ENCODE data around the gene PPOX.
A peak's percentile ranks its signal among the peaks of the same experiment; 100 is the strongest.

PPOX gene

DNA sequence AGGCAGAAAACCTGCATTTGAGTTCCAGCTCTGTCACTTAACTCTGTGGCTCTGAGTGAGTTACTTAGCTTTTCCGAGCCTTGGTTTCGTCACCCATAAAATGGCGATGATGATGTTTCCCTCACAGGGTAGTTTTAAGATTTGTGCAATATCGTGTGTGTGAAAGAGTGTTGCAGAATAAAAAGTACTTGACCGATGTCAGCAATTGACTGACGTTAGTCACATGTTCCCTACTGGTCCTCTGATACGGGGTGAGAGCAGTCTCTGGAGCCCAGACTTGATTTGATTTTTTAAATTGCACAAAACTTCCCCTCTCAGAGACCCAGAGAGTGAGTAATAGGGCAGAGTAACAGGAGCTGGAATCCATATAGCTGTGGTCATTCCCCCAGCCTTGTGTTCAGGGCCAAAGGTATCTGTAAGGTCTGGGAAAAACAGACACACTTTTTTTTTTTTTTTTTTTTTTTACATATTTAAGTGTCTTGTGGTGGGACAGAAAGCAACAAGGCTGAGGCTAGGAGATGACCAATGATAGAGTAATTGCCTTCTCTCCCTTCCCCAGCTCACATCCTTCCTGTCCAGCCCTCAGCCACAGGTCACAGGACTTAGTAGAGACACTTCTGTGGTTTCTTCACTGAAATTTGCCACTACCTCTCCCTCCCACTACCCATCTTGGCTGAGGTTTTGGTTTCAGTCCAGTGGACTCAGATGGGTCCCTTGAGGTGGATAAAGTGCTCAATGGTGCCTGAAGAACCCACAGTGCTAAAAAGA, 50.9 kb downstream of the PPOX start:
- peaks cover 0 to 52% (median 20%) of the 10 kb centered on the region in 11 experiments; a peak in 17 of 22 replicates for H4K20me1 ChIP-seq
- H3K9ac ChIP-seq = peak overlapping the region in 5 of 11 experiments; percentile 23 to 91 (median 86); a peak in 10 of 22 replicates
- peak overlapping the region in 4 of 10 experiments; percentile 56 to 81 (median 74); a peak in 8 of 20 replicates for H3K4me3 ChIP-seq
- peak in 6 of 11 experiments; percentile 13 to 38 (median 28); a peak in 4 of 22 replicates for TF ChIP-seq Cebpa-rat (IDR thresholded peaks at IDR 0.05)
- no peaks in the 10 kb centered on the region for H3K9me3 ChIP-seq (replicated peaks in 1 of 11)
- peaks cover 50 to 65% (median 53%) of the 10 kb centered on the region in 10 experiments for H3K4me1 ChIP-seq
- peak overlapping the region; percentile 72 to 100 (median 91) for H3K4me2 ChIP-seq
- peaks cover 26 to 64% (median 28%) of the 10 kb centered on the region in 11 experiments for H3K36me3 ChIP-seq
- peak overlapping the region in 5 of 11 experiments; percentile 20 to 92 (median 83); a peak in 9 of 22 replicates for H3K27ac ChIP-seq
- peaks cover 8 to 69% (median 65%) of the 10 kb centered on the region in 11 experiments; a peak in 21 of 22 replicates for H3K27me3 ChIP-seq

DNA sequence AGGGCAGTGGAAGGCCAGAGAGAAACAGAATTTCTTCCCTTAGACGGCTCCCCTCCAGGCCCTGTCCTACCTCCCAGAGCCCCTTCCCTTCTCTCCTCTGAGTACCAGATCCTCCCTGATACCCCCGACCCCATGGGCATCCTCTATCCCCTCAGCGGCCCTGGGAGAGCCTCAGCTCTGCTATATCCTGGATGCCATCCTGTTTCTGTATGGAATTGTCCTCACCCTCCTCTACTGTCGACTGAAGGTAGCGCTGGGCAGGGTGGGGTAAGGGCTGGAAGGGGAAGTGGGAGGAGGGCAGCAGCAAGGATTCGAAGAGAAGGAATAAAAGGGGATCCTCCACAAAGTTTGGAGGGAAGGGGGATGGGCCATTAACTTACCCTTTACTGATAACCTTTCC, 51.6 kb downstream of the PPOX start:
- peak overlapping the region; percentile 72 to 100 (median 91) for H3K4me2 ChIP-seq
- peaks cover 0 to 47% (median 20%) of the 10 kb centered on the region in 11 experiments; a peak in 16 of 22 replicates for H4K20me1 ChIP-seq
- peak overlapping the region in 4 of 10 experiments; percentile 56 to 81 (median 74); a peak in 9 of 20 replicates for H3K4me3 ChIP-seq
- TF ChIP-seq Cebpa-rat (IDR thresholded peaks at IDR 0.05) = no peak
- peaks cover 8 to 76% (median 72%) of the 10 kb centered on the region in 11 experiments; a peak in 21 of 22 replicates for H3K27me3 ChIP-seq
- H3K9me3 ChIP-seq (replicated peaks in 1 of 11) = no peaks in the 10 kb centered on the region
- H3K36me3 ChIP-seq = peaks cover 19 to 64% (median 21%) of the 10 kb centered on the region in 11 experiments
- peaks cover 50 to 64% (median 54%) of the 10 kb centered on the region in 10 experiments for H3K4me1 ChIP-seq
- peak overlapping the region in 5 of 11 experiments; percentile 18 to 92 (median 83); a peak in 9 of 22 replicates for H3K27ac ChIP-seq
- H3K9ac ChIP-seq = peak overlapping the region in 5 of 11 experiments; percentile 23 to 91 (median 86); a peak in 9 of 22 replicates

DNA sequence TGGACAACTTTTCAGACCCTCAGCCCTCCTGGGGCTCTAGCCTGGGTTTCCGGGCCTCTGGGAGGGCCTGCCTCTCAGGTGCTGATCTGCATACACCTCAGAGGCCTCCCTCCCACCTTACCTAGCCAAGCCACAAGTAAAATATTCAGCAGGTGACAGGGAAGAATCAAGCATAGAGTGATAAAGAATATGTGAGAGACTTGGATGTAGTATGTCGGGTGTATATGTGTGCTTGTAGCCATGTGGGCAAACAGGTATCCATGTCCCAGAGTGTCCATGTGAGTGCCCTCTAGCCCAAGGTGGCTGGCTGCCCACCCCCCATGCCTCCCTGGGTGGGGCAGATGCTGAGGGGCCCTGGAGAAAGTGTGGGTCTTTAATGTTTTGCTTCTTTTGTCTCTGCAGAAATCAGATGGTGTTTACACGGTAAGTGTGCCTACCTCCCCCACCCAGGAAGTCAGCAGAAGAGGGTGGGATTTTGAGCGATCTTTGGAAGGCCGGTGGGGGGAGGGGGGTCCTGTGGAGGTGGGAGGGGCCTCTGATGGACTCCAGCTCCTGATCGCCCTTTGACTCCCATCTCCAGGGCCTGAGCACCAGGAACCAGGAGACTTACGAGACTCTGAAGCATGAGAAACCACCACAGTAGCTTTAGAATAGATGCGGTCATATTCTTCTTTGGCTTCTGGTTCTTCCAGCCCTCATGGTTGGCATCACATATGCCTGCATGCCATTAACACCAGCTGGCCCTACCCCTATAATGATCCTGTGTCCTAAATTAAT, 52.3 kb downstream of the PPOX start:
- Histone ChIP-seq H4K20me1 (peaks cover 0 to 47% (median 20%) of the 10 kb centered on the region in 11 experiments; a peak in 16 of 22 replicates), H3K9ac (peak overlapping the region in 4 of 11 experiments; percentile 62 to 91 (median 87); a peak in 7 of 22 replicates), H3K4me1 (peaks cover 50 to 58% (median 53%) of the 10 kb centered on the region in 10 experiments), H3K36me3 (peaks cover 12 to 63% (median 14%) of the 10 kb centered on the region in 11 experiments), H3K27ac (peak overlapping the region in 4 of 11 experiments; percentile 47 to 92 (median 79); a peak in 5 of 22 replicates), H3K4me3 (peak overlapping the region in 4 of 10 experiments; percentile 56 to 81 (median 74); a peak in 9 of 20 replicates), H3K4me2 (peak overlapping the region; percentile 72 to 100 (median 91)), H3K9me3 (replicated peaks in 1 of 11) (no peaks in the 10 kb centered on the region), H3K27me3 (peaks cover 8 to 81% (median 72%) of the 10 kb centered on the region in 11 experiments; a peak in 21 of 22 replicates)
- no peak for TF ChIP-seq Cebpa-rat (IDR thresholded peaks at IDR 0.05)

DNA sequence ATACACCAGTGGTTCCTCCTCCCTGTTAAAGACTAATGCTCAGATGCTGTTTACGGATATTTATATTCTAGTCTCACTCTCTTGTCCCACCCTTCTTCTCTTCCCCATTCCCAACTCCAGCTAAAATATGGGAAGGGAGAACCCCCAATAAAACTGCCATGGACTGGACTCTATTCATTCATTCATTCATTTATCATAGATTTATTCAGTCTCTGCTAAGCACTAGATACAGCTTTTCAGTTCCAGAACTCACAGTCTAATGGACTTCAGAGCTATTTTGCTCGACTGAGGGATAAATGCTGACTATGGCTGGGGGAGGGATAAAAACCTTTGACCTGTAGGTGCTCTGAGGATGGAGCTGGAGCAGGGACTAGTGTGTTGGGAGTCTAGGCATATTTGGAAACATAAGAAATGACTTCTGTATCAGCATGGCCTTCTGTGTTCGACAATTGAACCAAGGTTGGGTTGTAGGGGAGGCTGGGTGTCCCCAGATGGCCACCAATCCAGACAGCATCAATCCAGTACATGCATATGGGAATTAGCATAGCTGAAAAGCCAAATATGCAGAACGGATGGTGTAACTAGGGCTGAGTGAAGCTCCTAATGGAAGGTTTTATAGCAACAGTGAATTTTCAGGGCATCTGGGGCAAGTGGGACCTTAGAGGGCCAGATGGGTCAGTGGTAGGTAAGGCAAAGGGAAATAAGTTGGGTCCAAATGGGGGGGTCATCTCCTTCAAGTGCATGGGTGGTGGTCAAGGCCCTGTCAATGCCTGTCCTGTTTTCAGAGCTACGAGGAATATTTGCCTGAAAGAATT, 53.1 kb downstream of the PPOX start:
- Histone ChIP-seq H3K4me1 (peaks cover 47 to 53% (median 51%) of the 10 kb centered on the region in 10 experiments), H4K20me1 (peaks cover 0 to 40% (median 20%) of the 10 kb centered on the region in 11 experiments; a peak in 16 of 22 replicates), H3K9me3 (replicated peaks in 1 of 11) (no peaks in the 10 kb centered on the region), H3K4me3 (peak overlapping the region in 2 of 10 experiments; percentile 78 to 81; a peak in 3 of 20 replicates), H3K4me2 (peak overlapping the region in 10 of 11 experiments; percentile 17 to 100 (median 92); a peak in 15 of 22 replicates), H3K36me3 (peaks cover 4 to 56% (median 7%) of the 10 kb centered on the region in 11 experiments; a peak in 19 of 22 replicates), H3K9ac (0 out of 22 replicates have a peak overlapping the region, but pooled peaks of 2 of the 11 experiments have one; percentile 88 to 91), H3K27me3 (peaks cover 8 to 84% (median 72%) of the 10 kb centered on the region in 11 experiments; a peak in 21 of 22 replicates), H3K27ac (no peak overlapping the region)
- no peak for TF ChIP-seq Cebpa-rat (IDR thresholded peaks at IDR 0.05)

DNA sequence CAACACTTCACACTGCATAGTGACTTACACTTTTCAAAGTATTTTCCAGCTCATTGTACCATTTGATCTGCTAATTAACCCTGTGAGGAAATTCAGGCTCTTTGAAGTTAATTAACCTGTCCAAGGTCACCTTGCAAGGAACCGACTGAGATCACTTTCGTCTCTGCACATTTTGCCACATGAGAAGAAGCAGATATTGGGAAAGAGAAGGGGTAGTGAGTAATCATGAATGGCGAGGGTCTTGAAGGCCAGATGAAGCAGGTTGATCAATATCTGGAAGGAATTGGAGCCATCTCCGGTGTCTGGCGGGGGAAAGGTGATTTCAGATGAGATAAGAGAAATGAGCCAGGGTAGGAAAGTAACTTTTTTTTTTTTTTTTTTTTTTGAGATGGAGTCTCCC, 53.8 kb downstream of the PPOX start:
- Histone ChIP-seq H3K27me3 (peaks cover 8 to 82% (median 72%) of the 10 kb centered on the region in 11 experiments; a peak in 21 of 22 replicates), H3K4me2 (peak overlapping the region in 1 of 11 experiments; percentile 100; a peak in 2 of 22 replicates), H3K4me1 (peaks cover 42 to 54% (median 47%) of the 10 kb centered on the region in 10 experiments), H3K36me3 (peaks cover 0 to 56% (median 0%) of the 10 kb centered on the region in 11 experiments; a peak in 8 of 22 replicates), H3K4me3 (no peak overlapping the region), H4K20me1 (peaks cover 0 to 33% (median 20%) of the 10 kb centered on the region in 11 experiments; a peak in 16 of 22 replicates), H3K27ac (no peak overlapping the region), H3K9ac (no peak overlapping the region), H3K9me3 (replicated peaks in 1 of 11) (no peaks in the 10 kb centered on the region)
- TF ChIP-seq Cebpa-rat (IDR thresholded peaks at IDR 0.05) = no peak
